K562 (cell line): ENCODE data around the gene HEG1.

Experiments used
- CEBPB ChIP-seq: fragments of 450-650 bp; IDR thresholded peaks from 2 replicates; pipeline ENCODE4 v1.6.1; 2016; ENCODE audit warnings: missing genetic modification characterization, missing compliant biosample characterization
- CREM ChIP-seq: IDR thresholded peaks from 2 replicates; pipeline ENCODE4 v1.6.1; 2014; ENCODE audit warnings: antibody characterized with exemption, low read depth
- NFXL1 ChIP-seq: fragments of 450-650 bp; formaldehyde crosslinking; IDR thresholded peaks from 2 replicates; pipeline ENCODE4 v1.4.0; 2021; ENCODE audit warnings: mild to moderate bottlenecking
- PCBP2 ChIP-seq: fragments of 200-400 bp; formaldehyde crosslinking; IDR thresholded peaks from 2 replicates; pipeline ENCODE4 v1.6.1; 2018; ENCODE audit warnings: low read length, low read depth, mild to moderate bottlenecking, moderate library complexity; ENCODE audit not compliant: poor library complexity, severe bottlenecking
- SAFB2 ChIP-seq: fragments of 200-400 bp; formaldehyde crosslinking; IDR thresholded peaks from 2 replicates; pipeline ENCODE4 v1.6.1; 2018; ENCODE audit warnings: borderline replicate concordance, low read length, low read depth, moderate library complexity; ENCODE audit not compliant: severe bottlenecking
- TAF15 ChIP-seq: fragments of 200-400 bp; formaldehyde crosslinking; IDR thresholded peaks from 2 replicates; pipeline ENCODE4 v1.6.1; 2017; ENCODE audit warnings: mild to moderate bottlenecking, low read depth, low read length, moderate library complexity
- TF ChIP-seq, protein P1 (sequence below), 3 experiments: IDR thresholded peaks in 2 of 3; conservative IDR thresholded peaks in 1 of 3; 2 replicates each; pipeline ENCODE4 v1.5.1; 2011 to 2012; ENCODE audit warnings: low read length in 3 of 3, mild to moderate bottlenecking in 3 of 3, control low read depth in 2 of 3, improper control_type of control experiment in 1 of 3, inconsistent platforms in 1 of 3, low read depth in 1 of 3, mixed read lengths in 1 of 3, moderate library complexity in 1 of 3; ENCODE audit not compliant: insufficient read depth in 2 of 3
- TF ChIP-seq, protein P2 (sequence below): sonication (generic); formaldehyde crosslinking; IDR thresholded peaks from 2 replicates; pipeline ENCODE4 v1.8.0; 2022; ENCODE audit warnings: mild to moderate bottlenecking, missing genetic modification reagents
- TF ChIP-seq, protein P3 (sequence below): fragments of 250-450 bp; sonication (Bioruptor Pico); IDR thresholded peaks from 2 replicates; pipeline ENCODE4 v1.5.0; 2022; ENCODE audit warnings: mild to moderate bottlenecking

DNA sequence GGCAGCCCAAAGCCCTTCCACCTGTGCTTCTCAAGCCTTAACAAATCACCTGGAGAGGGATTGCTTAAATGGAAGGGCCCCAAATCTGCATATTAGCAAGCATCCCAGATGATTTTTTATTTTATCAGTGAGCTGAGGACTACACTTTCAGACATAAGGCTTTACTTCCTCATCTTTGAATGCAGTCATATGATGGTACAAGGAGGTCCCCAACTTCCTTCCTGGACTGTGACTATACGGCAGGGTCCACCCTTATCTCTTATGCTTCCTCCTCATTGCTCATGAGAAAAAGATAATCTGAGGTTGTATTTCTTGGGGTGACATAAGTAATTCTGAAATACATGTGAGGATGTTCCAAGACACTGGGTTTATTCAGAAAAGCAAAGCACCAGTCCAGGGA is 13.7 kb upstream of the HEG1 start:
- TF ChIP-seq, protein P1, sequence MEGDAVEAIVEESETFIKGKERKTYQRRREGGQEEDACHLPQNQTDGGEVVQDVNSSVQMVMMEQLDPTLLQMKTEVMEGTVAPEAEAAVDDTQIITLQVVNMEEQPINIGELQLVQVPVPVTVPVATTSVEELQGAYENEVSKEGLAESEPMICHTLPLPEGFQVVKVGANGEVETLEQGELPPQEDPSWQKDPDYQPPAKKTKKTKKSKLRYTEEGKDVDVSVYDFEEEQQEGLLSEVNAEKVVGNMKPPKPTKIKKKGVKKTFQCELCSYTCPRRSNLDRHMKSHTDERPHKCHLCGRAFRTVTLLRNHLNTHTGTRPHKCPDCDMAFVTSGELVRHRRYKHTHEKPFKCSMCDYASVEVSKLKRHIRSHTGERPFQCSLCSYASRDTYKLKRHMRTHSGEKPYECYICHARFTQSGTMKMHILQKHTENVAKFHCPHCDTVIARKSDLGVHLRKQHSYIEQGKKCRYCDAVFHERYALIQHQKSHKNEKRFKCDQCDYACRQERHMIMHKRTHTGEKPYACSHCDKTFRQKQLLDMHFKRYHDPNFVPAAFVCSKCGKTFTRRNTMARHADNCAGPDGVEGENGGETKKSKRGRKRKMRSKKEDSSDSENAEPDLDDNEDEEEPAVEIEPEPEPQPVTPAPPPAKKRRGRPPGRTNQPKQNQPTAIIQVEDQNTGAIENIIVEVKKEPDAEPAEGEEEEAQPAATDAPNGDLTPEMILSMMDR (IDR thresholded peaks at IDR 0.05 in 2 of 3, conservative IDR thresholded peaks at IDR 0.05 in 1 of 3; ENCODE audit: insufficient read depth in 2 of 3, low read depth in 1 of 3, low read length in 3 of 3), result no peak
- TF ChIP-seq PCBP2 (no peak), CEBPB (no peak), NFXL1 (no peak), TAF15 (no peak), CREM (no peak), SAFB2 (no peak)
- TF ChIP-seq, protein P2, sequence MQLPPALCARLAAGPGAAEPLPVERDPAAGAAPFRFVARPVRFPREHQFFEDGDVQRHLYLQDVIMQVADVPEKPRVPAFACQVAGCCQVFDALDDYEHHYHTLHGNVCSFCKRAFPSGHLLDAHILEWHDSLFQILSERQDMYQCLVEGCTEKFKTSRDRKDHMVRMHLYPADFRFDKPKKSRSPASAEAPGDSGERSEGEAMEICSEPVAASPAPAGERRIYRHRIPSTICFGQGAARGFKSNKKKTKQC (CRISPR knock-in tag), result no peak
- TF ChIP-seq, protein P3, sequence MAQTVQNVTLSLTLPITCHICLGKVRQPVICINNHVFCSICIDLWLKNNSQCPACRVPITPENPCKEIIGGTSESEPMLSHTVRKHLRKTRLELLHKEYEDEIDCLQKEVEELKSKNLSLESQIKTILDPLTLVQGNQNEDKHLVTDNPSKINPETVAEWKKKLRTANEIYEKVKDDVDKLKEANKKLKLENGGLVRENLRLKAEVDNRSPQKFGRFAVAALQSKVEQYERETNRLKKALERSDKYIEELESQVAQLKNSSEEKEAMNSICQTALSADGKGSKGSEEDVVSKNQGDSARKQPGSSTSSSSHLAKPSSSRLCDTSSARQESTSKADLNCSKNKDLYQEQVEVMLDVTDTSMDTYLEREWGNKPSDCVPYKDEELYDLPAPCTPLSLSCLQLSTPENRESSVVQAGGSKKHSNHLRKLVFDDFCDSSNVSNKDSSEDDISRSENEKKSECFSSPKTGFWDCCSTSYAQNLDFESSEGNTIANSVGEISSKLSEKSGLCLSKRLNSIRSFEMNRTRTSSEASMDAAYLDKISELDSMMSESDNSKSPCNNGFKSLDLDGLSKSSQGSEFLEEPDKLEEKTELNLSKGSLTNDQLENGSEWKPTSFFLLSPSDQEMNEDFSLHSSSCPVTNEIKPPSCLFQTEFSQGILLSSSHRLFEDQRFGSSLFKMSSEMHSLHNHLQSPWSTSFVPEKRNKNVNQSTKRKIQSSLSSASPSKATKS (CRISPR knock-in tag), result no peak
